HG03439 (cell line): Measurements from ENCODE around the gene TRHDE.
"Not testable (repeated sequence)": the region's sequence is repeated elsewhere in the genome, so short reads cannot be mapped to it uniquely, and the experiment has no call there.

Experiments used
- ATAC-seq: cut with Tn5 transposase; IDR thresholded peaks from one replicate; pipeline ENCODE4 v1.9.1; 2021; ENCODE audit warnings: mild to moderate bottlenecking, moderate library complexity; ENCODE audit not compliant: unreplicated experiment

Gene TRHDE

DNA sequence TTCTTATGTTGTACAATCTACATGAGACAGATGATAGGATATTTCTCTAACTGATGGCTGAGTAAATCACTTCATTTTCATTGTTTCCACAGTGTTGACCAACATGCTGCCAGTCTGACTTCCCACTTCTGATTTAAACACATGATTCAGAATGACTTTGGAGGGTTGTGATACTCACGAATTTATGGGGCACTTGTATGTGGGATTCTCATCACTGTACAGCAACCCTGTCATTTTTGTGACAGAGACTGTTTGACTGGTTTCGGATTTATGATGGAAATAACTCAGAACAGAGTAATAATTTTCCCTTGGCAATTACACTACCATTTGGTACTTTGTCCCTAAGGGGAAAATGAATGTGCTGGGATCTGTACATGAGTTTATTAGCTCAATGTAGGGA, 333.8 kb downstream of the TRHDE start:
- ATAC-seq, result no peak

DNA sequence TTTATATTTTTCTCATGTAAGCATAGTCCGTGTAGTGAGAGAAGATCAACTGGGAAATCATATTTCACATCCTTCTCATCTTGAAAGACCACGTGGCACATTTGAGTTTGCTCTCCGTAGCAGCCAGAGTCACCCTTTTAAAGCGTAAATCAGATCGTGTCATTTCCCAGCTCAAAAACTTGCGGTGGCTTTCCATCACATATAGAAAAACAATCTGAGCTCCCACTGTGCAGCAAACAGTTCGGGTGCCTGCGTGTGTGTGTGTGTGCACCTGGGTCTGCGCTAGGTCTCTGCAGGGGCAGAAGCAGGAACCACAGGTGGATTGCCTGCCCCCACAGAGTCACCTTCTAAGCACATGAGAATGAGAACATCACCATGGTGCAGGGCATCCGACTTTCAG, 338.2 kb downstream of the TRHDE start:
- ATAC-seq, result no peak

DNA sequence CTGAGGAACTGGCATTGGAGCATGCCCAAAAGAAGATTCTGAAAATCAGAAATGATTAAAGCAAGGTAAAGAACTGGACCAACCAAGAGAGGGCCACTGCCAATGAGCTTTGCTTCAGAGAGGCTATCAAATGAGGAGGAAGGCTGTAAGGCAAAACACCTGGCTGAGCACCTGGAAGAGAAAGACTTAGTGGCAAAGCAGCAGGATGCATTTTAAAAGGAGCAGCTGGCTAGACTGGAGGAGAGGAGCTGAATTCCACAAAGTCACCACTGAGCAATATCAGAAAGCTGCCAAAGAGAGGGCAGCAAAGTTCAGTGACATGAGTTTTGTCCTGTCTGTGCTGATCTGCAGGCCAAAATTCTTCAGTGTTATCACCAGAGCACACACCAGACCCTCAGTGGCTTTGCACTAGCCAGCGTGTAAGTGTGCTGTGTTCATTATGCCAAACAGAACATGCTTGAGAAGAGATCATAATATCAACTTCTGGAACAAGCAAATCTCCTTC, 338.7 kb downstream of the TRHDE start:
- no peak for ATAC-seq

DNA sequence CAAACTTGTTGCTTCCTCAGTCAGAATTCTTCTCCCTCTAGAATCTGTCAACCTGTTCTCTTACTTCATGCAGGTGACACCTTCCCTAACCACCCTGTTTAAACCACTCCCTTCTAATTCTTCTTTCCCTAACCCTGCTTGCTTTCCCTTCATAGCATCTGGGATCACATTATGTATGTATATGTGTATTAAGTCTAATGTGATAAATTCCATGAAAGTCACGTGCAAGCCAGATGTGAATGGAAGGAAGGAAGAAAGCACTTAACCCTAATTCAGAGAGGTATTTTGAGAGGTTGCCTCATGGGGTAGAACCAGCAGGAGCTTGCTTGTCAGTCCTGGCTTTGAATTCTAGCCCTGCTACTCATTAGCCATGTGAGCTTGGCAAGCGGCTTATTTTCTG, 340.0 kb downstream of the TRHDE start:
- no peak for ATAC-seq

DNA sequence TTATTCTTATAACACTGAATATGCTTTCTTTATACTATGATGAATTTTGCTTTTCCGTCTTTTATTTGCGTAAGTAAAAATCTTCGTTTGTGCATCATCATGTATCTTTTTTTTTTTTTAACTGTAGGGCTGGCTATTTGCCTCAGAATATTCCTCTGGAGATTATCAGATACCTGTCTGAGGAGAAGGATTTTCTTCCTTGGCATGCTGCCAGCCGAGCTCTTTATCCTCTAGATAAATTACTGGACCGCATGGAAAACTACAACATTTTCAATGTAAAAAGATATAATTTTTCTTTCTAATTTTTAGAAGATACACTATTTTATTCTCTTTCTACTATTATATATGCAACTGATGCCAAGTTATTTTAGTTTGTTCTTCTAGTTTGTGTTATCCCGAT, 346.6 kb downstream of the TRHDE start:
- no peak for ATAC-seq

DNA sequence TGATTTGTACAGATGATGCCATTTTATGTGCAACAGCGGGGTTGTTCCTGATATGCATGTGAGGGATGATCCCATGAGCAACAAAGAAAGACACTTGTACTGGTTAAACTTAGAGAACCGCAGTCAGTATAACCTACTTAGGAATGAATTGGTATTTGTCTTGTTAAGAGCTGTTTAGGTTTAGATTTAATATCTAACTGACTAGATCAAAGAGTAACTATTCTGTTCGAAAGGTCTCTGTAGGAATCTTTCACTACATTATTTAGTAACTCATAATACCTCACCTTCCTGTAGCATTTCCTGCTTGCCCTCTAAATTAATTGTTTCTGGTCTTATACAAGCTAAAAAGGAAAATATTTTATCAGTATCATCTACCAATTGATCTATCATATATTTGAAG, 350.4 kb downstream of the TRHDE start:
- no peak for ATAC-seq

DNA sequence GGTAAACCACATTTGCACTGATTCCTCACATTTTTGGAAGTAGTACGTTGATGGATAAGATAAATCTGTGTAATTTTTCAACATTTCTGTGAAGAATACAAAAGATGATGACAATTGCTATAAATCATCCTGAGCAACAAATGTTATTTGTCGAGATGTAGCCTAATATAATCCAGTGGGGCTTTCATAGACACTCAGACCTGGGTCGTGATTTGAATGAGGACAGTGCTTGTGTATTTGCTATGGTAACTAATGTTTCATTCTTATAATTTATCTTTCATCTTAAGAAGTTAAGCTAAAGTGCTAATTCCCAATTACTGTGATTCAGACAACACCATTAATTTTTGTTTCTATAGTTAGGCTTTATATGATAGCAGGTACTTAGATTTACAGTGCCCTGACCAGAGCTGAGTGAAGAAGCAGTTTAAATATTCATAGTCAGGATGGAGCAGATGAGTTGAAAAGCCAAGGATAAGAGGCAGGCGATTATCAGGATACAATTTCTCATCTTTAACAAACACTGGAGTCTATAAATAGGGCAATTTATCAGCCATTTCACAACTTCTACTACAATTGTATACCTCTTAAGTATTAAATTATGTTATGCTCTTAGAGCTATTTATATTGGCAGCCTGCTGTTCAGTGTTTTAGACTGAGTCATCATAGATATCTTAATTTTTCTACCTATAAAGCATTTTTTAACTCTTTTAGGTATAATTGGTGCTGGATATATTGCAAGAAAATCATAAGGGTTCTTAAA, 359.9 kb downstream of the TRHDE start:
- no peak for ATAC-seq

DNA sequence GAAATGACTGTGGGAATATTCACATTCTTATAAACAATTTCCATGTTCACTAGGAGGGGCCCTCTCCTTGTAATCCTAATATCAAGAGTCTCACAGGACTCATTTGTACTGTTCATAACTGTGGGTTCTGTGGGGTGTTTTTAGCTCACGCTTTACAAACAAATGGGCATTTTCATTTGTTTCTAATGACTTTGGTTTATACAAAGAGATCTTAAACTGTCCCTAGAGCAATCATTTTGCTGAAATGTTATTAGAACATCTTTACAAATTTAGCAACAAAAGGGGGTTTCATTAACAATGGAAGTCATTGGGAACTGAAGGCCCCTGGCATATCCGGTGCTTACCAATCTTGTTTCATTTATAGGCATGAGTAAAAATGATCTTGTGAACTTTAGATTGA, 370.5 kb downstream of the TRHDE start:
- no peak for ATAC-seq

DNA sequence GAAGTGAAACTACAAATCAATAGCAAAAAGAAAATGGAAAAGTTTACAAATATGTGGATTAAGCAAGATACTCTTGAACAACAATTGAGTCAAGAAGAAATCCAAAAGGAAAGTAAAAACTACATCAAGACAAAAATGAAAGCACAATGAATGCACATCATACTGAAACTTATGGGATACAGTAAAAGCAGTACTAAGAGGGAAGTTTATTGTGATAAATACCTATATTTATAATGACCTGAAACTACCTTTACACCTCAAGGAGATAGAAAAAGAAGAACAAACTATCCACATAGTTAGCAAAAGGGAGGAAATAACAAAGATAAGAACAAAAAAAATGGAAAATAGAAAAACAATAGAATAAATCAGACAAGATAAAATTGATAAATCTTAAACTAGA, 375.0 kb downstream of the TRHDE start:
- no peak for ATAC-seq

DNA sequence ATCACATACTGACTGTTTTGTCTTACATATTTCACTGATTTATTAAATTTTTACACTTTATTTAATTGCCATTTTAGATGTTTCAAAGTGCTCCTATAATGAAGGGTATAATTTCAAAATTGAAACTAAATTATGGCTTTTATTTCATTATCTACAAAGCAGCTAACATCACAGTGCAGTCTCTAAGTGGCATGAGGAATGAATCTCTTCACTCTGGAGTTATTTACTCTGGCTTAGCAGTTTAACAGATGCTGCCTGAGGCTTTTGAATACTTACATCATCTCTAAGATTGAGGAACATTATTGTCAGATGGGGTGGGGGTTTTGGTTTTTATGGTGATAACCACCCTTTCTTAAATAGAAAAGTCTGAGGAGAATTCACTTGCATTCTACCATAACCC, 386.4 kb downstream of the TRHDE start:
- ATAC-seq, result no peak

DNA sequence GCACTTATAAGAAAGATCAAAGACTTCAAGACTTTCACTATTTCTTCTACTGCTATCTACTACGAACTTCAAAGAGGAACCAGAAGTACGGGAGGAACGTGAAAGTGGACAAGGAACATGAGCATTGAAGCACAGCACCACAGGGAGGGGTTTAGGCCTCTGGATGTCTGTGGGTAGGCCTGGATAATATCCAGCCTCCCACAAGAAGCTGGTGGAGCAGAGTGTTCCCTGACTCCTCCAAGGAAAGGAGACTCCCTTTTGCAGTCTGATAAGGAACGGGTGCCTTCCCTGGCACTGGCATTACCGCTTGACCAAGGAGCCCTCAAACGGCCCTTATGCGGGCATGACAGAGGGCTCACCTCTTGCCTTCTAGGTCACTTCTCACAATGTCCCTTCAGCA, 388.0 kb downstream of the TRHDE start:
- not testable (repeated sequence) for ATAC-seq

DNA sequence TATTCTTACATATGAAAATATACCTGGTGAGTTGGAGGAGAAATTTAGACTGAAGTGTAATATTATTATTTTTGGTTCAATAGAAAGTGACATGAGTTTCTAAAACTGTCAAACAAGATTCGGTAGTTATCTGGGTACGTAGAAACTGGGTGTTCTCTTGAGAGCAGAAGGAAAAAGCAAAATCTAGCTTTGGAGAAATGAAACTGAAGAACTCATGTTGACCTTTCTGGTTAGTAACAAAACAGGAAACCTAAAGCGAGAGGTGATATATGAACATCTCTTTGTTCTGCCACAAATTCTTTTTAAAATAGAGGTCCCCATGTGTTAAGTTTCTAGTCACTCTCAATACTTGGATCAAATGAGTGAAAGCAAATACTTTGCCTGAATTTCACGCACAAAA, 401.7 kb downstream of the TRHDE start:
- ATAC-seq, result no peak

DNA sequence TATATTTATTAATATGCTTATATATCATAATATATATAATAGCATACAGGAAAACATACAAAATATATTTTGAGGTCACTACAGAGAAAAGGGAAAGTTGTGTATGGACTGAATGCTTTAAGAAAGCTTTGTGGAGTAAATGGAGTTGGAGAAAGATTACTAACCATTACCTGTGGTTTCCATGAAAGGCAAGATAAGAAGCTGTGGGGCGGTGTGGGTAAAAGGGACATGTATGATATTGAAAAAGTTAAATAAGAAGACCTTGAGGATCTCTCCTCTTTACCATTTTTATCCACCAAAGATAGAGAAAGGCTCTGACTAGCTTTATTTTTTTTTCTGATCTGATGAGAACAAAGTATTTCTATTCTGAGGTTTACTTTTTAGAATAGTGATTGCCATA, 404.4 kb downstream of the TRHDE start:
- ATAC-seq, result no peak

DNA sequence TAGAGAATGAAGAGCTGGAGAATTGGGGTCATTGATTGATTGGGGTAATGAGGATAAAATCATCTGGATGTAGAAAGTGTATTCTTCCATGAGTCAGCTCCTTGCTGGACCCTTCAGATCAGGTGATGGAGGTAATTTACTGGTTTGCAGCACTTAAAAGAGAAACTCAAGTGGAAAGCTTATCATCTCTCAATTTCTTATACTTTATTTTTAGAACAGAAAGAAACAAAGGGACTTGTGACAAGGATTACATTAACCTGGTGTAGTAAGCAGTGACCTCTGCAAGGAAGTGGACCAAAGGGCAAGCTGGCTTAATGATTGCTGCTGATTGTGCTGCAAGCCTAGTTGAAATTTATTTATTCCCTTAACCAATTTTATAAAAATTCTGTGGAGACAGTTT, 405.0 kb downstream of the TRHDE start:
- no peak for ATAC-seq

DNA sequence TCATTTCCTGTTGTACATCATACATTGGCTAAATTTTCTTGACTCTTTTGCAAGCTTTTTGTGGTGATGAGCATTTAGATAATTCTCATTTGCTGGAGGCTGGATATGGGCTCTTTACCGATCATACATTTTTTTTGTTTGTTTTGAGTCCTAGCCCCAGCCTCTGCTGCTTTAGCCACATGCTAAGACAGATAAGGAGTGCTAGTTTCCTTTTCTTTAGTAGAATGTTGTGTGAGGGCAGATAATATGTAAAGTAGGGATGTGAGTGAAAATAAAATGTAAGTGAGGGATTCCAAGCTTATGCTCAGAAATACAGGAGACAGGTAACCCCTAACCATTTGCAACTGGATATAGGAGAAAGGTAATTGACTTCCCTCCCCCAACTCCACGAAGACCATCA, 405.7 kb downstream of the TRHDE start:
- no peak for ATAC-seq

DNA sequence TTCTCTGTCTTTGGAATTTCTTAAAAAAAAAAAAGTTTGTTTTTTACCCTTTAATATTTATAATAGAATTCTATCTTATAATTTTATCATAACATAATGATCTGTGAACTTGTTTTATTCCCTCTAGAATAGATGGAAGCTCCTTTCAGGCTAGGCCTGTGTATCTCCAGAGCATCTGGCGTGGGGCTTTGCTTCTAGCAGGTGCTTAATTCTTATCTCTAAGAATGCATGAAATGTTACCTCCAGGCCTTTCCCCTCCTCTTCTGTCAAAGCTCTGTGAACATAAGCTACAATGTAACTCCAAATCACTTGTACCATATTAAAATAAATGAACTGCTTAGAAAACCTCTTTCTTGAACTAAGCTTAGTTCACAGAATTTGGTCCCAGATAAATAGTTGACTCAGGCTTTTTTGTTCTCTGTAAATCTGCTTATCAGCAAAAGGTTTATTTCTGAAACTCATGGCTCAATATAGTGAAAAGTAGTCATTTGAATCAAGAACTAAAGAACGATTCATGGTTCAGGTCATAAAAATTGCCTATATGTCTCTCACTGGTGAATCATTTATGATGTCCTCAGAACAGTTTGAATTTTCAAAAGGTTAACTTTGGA, 407.1 kb downstream of the TRHDE start:
- no peak for ATAC-seq

DNA sequence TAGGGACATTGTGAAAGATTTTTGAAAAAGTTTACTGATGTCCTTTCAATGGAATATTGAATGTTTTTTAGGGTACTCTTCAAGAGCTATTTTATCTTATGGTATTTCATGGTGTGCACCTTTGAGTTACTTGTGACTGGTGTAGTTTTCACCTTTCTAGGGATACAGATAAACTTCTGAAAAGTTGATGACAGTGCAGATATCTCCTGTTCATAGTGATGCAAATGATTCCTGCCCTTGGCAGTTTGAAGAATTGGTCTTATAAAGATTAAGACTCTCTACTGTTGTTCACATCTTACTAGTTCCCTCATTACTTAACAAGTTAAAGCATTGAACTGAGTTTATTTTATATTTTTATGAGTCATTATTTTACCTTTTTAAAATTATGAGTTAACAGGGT, 408.9 kb downstream of the TRHDE start:
- ATAC-seq, result no peak

DNA sequence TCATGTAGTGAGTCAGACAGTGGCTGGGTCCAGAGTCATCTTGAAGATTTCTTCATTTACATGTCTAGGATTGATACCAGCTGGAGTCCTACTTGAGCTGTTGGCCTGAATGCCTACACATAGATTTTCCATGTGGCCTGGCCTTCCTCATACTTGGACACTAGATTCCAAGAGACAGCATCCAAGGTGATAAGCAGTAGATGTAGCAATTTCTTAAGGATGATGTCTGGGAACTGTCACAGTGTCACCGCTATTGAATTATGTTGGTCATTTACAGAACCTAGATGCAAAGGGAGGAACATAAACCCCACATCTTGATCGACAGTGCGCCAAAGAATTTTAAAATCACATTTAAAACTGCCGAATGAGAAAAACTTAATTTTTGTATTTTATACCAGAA, 412.3 kb downstream of the TRHDE start:
- ATAC-seq, result no peak

DNA sequence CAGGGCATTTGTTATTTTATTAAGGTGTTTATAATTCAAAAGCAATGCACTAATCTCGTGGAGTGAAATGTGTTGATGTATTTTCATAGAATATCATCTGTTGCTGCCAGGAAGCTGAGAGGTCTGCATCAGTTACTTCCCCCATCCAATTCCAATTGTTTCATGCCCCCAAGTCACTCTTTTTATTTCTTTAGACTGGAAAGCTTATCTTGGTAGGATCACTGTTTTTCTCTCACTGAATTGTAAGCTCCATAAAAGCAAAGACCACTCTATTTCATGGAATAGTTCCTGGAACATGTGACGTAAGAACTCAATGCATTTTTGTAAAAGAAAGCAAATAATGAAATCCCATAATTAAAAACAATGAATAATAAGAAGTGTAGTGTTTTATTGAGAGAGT, 420.2 kb downstream of the TRHDE start:
- no peak for ATAC-seq

DNA sequence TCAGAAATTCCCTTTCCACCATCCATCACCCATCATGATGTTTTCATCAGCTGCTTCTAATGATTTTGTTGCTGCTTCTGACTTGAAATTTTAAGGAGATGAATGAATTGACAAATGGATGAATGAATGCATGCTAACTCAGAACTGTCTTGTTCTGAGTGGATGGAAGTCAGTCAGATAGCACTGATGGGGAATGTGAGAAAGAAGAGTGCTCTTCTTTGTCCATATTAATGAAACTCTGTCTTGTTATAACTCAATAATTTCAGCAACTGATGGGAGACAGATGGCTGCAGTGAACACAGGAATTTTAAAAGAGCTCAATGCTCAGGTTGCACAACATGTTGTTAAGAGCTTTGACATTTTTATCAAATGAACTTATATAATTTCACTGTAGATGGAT, 422.0 kb downstream of the TRHDE start:
- ATAC-seq, result no peak

DNA sequence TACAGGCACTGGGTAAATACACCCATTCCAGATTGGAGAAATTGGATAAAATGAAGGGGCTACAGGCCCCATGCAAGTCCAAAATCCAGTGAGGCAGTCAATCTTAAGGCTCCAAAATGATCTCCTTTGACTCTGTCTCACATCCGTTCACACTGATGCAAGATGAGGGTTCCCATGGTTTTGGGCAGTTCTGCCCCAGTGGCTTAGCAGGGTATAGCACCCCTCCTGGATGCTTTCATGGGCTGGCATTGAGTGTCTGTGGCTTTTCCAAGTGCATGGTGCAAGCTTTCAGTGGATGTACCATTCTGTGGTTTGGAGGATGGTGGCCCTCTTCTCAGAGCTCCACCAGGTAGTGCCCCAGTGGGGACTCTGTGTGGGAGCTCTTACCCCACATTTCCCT, 427.2 kb downstream of the TRHDE start:
- no peak for ATAC-seq

DNA sequence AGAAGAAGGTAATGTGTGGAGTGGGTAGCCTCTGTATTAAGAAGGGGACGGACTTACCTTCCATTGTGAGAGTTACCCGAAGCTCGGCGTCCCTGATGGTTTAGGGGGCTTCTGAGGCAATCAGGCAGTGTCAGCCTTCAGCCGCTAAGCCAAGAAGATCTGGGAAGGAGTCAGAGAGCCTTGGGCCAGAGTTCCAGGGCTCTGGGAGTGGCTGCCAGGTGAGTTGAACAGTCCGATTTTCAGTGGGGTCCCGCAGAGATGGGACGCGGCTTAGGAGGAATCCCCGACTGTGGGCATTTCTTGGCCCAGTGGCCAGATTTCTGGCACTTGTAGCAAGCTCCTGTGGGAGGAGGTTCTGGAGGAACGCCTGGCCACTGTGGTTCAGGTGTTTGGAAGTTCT, 439.9 kb downstream of the TRHDE start:
- ATAC-seq, result not testable (repeated sequence)

DNA sequence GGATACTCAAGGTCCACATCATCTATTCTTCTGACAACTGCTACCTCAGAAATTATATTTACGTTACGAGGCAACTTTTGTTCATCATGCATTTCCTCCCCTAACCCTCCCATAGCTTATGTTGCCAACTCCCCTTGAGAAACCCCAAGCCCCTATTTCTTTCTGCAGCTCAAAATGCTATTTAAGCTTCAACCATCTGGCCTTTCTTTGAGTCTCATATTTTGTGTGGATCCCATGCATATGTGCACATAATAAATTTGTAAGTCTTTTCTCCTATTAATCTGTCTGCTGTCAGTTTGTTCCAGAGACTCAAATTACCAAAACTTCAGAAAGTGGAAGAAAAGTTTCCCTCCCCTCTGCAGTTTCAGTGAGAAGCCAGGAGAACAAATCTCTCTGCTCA, 444.1 kb downstream of the TRHDE start:
- no peak for ATAC-seq
